Fibroblast of the conjunctiva (primary cell): ENCODE measurements around the gene DVL1.
A peak's percentile ranks its signal among the peaks of the same experiment; 100 is the strongest.

ENCODE experiments used
- DNase-seq: peaks from one replicate; pipeline ENCODE4 v3.0.0-alpha.2; 2010; ENCODE audit warnings: low read depth

DVL1 gene

DNA sequence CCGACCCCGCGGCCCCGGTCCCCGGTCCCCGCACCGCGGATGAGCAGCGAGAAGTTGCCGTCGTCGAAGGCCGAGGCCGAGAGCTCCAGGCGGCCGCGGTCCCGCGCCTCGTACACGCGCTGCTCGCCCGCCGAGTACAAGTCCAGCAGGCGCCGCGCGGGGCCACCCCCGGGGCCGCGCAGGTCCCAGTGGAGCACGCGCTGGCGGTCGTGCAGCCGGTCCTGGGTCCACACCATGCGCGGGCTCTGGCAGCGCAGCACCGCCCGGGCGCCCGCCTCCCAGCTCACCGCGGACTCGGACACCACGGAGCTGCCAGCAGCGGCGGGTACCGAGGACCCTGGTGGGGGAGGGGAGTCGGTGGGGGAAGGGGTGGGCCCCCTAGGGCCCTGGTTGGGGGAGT, 6.2 kb upstream of the DVL1 start:
- DNase-seq: no peak

- DNase-seq: no peak
Observed at GRCh38 chr1:1354271-1355247, 5.3 kb upstream of the DVL1 start.

GRCh38 chr1:1353389-1354151, 4.4 kb upstream of the DVL1 start:
- no peak for DNase-seq

DNA sequence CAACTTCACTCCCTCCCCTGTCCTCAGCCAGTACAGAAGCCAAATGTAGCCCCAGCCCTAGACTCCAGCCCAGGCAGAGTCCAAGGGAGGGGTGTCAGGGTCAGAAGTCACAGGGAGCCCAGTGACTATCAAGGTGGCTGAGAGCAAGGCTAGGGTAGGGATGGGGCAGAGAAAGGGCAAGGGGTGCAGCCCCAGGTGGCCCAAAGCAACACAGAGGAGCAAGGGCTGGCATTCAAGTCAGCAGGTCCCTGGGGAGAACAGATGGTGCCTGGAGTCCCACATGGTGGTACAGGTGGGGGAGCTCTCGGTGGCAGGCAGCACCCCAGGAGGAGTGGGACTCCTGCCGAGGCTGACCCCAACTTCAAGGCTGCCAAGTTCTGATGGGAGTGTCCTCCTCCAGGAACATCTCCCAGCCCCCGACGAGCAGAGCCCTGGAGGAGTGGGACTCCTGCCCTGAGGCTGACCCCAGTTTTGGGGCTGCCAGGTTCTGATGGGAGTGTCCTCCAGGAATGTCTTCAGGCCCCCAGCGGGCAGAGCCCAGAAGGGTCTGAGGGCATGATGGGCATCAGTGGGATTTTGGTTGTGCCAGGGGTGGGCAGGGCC, 3.7 kb upstream of the DVL1 start:
- DNase-seq: no peak

DNA sequence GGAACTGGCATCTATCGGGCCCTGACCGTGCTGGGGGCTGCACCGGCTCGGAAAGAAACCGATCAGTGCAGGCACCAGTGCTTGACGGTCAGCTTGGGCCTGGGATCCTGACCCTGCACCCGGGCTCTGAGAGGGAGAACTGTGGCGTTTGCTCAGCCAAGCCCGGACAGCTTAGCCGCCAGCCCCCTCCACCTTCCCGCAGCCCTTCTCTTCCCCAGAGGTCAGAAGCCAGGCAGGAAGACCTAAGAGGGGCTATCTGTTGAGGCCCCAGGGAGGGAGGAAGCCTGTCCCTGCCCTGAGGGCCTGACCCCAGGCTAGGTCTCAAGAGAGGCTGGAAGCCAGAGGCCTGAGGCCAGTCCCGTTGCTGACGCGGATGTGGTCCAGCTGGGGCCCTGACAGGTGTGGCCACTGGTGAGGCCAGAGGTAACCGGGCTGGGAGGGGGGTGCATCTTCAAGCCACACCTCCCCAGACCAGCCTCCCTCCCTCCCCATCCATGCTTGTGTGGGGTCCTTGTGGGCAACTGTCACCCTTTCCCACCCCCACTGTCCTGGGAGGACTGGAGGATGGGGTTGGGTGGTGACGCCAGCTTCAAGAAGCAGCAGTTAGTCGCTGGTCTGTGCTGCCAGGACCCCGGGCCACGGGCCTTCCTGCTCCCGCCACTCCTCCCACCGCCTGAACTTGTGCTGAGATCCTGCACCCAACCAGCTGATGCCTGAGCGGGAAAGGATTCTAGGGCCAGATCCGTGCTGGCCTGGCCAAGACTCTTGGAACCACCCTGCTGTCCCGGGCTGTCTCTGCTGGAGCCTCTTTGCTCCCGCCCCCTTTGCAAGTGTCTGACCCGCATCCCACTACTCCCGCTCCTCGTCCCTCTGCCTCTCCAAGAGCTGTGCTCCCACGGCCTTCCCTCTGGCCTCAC, 2.6 kb upstream of the DVL1 start:
- peak; percentile 33 for DNase-seq

- no peak for DNase-seq
Observed at GRCh38 chr1:1348420-1349255, 580 bp downstream of the DVL1 start.

DNA sequence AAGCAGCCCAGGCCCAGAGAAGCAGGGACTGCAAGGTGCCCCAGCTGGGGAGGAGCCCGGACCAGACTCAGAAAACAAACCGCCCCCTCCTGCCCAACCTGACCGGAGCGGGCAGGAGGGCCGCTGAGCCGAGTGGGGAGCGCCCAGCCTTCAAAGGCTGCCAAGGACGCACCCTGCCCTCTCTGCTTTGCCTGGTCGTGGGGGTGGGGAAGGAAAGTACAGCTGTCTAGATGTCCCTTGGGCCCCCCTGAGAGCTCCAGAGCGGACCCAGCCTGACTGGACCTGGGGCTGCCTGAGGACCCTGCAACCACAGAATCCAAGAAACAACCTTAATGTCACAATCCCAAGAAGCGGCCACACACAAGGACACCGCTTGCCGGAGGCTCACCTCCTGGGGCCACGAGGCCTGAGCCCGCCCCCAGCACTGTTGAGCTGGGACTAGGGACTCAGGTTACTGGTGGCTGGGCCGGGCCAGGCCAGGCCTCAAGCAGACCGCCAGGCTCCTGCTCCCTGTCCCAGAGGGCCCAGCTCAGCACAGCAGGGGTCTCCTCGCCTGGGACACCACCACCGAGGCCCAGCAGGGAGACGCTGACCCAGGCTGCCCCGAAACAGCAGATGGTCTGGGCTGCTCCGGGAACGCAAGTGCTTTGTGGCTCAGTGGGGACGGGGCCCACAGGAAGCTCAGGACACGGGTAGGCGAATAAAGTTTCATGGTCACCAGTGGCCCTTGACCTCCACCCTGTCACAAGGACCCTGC, 1.4 kb downstream of the DVL1 start:
- DNase-seq: no peak

- DNase-seq: no peak
Observed at GRCh38 chr1:1347026-1347595, 2.1 kb downstream of the DVL1 start.

DNA sequence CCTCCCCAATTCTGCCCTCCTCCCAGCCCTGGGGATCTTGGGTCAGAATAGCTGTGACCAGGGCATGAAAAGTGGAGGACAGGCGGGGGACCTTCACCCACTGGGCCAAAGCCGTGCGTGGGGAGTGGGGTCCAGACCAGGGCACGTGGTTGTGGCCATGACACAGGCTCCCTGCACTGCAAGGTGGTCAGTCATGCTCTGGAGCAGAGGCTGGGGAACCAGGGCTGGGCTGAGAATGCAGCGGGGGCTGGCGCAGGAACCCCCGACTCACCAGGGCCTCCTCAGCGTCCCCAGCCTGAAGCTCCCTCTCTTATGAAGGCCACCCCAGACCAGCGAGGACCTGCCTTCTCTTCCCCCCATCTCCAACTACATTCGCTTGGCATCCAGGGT, 2.7 kb downstream of the DVL1 start:
- DNase-seq: no peak

GRCh38 chr1:1345860-1346500, 3.2 kb downstream of the DVL1 start:
- no peak for DNase-seq

GRCh38 chr1:1345384-1345783, 3.8 kb downstream of the DVL1 start:
- no peak for DNase-seq

DNA sequence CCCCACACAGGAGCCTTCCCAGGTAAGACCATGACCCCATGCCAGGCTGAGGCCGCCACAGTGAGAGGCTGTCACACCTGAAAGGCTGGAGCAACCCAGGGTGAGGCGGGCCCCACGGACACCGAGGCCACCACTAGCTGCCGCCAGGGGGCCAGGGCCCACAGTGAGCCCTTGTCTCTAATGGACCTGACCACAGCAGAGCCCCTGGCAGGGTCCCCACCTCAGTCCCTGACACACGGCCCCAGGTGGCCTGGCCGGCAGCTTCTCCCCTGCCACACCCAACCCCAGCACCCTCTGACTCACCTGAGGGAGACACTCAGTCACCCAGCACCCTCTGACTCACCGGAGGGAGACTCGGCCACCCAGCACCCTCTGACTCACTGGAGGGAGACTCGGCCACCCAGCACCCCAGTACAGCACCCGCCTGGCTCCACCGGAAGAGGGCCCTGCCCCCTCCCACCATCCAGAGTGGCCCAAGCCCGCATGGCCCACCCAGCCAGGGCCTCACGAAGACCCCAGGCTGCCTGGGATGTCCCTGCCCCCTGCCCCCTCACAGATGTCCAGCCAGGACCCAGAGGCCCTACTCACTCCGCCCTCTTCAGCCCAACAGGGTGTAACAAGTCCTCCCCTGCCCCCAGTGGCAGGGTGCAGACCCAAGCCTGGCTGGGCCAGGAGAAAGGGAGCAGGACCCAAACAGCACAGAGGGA, 4.4 kb downstream of the DVL1 start:
- no peak for DNase-seq

DNA sequence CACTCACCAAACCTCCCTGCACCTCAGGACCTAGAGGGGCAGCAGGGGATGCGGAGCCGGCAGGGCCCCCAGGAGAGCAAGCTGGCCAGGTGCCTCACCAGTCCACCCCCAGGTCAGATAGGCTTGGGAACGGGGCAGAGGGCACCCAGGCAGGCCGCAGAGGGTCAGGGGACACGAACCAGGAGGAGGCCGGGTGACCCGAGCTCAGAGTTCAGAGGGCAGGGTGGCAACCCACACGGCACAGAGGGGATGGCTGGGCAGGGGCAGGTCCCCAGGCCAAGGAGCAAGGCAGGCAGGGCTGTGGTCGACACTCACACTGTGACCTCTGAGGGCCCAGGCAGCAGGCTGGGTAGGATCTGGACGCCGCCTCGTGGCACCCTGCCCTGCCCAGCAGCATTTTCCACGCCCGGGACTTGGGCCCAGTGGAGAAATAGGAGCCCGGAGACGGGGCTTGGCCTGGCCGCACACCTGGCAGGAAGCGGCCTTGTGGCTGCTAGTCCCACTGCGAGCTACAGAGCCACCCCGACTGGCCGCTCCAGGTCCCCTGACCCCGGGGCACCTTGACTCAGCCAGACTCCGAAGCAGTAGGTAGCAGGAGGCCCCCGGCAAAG, 5.3 kb downstream of the DVL1 start:
- DNase-seq: no peak

- no peak for DNase-seq
Observed at GRCh38 chr1:1342584-1343115, 6.6 kb downstream of the DVL1 start.

- no peak for DNase-seq
Observed at GRCh38 chr1:1342061-1342562, 7.1 kb downstream of the DVL1 start.

DNA sequence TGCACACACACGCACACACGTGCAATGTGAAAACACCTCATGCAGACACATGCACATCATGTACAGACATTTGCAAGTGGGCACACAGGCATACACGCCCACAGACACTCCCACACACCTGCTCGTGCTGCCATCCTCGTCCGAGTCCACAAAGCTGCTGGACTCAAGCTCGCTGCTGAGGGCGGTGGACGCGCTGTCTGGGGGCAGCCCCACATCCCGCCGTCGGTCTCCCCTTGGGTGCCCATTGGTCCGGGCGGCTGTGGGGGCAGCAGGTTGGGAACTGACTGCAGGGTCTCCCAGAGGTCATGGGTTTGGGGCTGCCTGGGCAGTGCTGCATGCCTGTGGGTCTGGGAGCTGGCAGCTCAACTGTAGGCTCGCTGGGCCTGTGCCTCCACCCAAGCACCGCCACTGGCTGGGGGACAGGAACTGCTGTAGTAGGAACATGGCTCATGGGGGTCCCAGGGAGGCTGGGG, 7.6 kb downstream of the DVL1 start:
- no peak for DNase-seq

GRCh38 chr1:1340791-1341548, 8.2 kb downstream of the DVL1 start:
- no peak for DNase-seq
